ENCODE measurements around the gene RASAL3. TPM values are rescaled to one million over a fixed set of nuclear protein-coding genes. Genes with fewer than 3 reads are reported as not detected.

RASAL3 gene
- total RNA-seq, 1 experiment from 2014 or later: 1.1 TPM

- TF ChIP-seq EZH2 (IDR thresholded peaks at IDR 0.05; ENCODE audit: borderline replicate concordance, low read depth, low read length, poor library complexity, severe bottlenecking) (no peak), CTCF (conservative IDR thresholded peaks at IDR 0.05; ENCODE audit: low read depth, low read length) (no peak)
- POLR2A ChIA-PET (ENCODE audit: low non-redundant PET): interaction anchor here (0.5 kb wide), 1 partner anchor 98 kb away, joined by 3 read pairs; no protein-coding TSS in a partner anchor
- intact Hi-C loops (cut with micrococcal nuclease; ENCODE audit: unreplicated experiment): no loop called here
- Histone ChIP-seq H3K27ac (ENCODE audit: low read depth, low read length, poor library complexity, severe bottlenecking) (no peak overlapping the region), H3K36me3 (ENCODE audit: insufficient read depth, low read length, poor library complexity, severe bottlenecking) (no peaks in the 10 kb centered on the region), H3K4me3 (ENCODE audit: low read depth, low read length, poor library complexity, severe bottlenecking) (no peak overlapping the region), H3K4me1 (ENCODE audit: insufficient read depth, low read length, poor library complexity, severe bottlenecking) (peaks cover 19% of the 10 kb centered on the region), H3K27me3 (replicated peaks; ENCODE audit: insufficient read depth, low read depth, low read length, poor library complexity) (no peaks in the 10 kb centered on the region), H3K9me3 (ENCODE audit: low read depth, low read length, poor library complexity, severe bottlenecking) (no peaks in the 10 kb centered on the region)
- BruUV-seq (replicated peaks): no TSS peak
- peak; percentile 39 for DNase-seq (ENCODE audit: low spot score)
- CTCF ChIA-PET: no interaction called here
Measured at GRCh38 chr19:15457701-15458484, 6.5 kb downstream of the RASAL3 start.

- ChIA-PET POLR2A (ENCODE audit: low non-redundant PET) (interaction anchor here (0.6 kb wide), 1 partner anchor 107 kb away, joined by 3 read pairs; no protein-coding TSS in a partner anchor), CTCF (no interaction called here)
- TF ChIP-seq EZH2 (IDR thresholded peaks at IDR 0.05; ENCODE audit: borderline replicate concordance, low read depth, low read length, poor library complexity, severe bottlenecking) (no peak), CTCF (conservative IDR thresholded peaks at IDR 0.05; ENCODE audit: low read depth, low read length) (no peak)
- DNase-seq (ENCODE audit: low spot score): peak; percentile 54
- Histone ChIP-seq H3K27me3 (replicated peaks; ENCODE audit: insufficient read depth, low read depth, low read length, poor library complexity) (no peaks in the 10 kb centered on the region), H3K4me1 (ENCODE audit: insufficient read depth, low read length, poor library complexity, severe bottlenecking) (peaks cover 22% of the 10 kb centered on the region), H3K9me3 (ENCODE audit: low read depth, low read length, poor library complexity, severe bottlenecking) (no peaks in the 10 kb centered on the region), H3K27ac (ENCODE audit: low read depth, low read length, poor library complexity, severe bottlenecking) (no peak overlapping the region), H3K4me3 (ENCODE audit: low read depth, low read length, poor library complexity, severe bottlenecking) (peak overlapping the region; percentile 28), H3K36me3 (ENCODE audit: insufficient read depth, low read length, poor library complexity, severe bottlenecking) (no peaks in the 10 kb centered on the region)
- BruUV-seq (replicated peaks): no TSS peak
- intact Hi-C loops (cut with micrococcal nuclease; ENCODE audit: unreplicated experiment): no loop called here
Measured at GRCh38 chr19:15456871-15457700, 7.3 kb downstream of the RASAL3 start.

- TF ChIP-seq EZH2 (IDR thresholded peaks at IDR 0.05; ENCODE audit: borderline replicate concordance, low read depth, low read length, poor library complexity, severe bottlenecking): no peak
- no peak for TF ChIP-seq CTCF (conservative IDR thresholded peaks at IDR 0.05; ENCODE audit: low read depth, low read length)
- no peaks in the 10 kb centered on the region for H3K36me3 ChIP-seq (ENCODE audit: insufficient read depth, low read length, poor library complexity, severe bottlenecking)
- no peak overlapping the region for H3K4me3 ChIP-seq (ENCODE audit: low read depth, low read length, poor library complexity, severe bottlenecking)
- no peaks in the 10 kb centered on the region for H3K27me3 ChIP-seq (replicated peaks; ENCODE audit: insufficient read depth, low read depth, low read length, poor library complexity)
- no peaks in the 10 kb centered on the region for H3K9me3 ChIP-seq (ENCODE audit: low read depth, low read length, poor library complexity, severe bottlenecking)
- POLR2A ChIA-PET (ENCODE audit: low non-redundant PET): interaction anchor here (0.6 kb wide), 1 partner anchor 106 kb away, joined by 3 read pairs; no protein-coding TSS in a partner anchor
- H3K27ac ChIP-seq (ENCODE audit: low read depth, low read length, poor library complexity, severe bottlenecking): no peak overlapping the region
- no TSS peak for BruUV-seq (replicated peaks)
- CTCF ChIA-PET: no interaction called here
- H3K4me1 ChIP-seq (ENCODE audit: insufficient read depth, low read length, poor library complexity, severe bottlenecking): peaks cover 22% of the 10 kb centered on the region
- intact Hi-C loops (cut with micrococcal nuclease; ENCODE audit: unreplicated experiment): no loop called here
- DNase-seq (ENCODE audit: low spot score): no peak
Measured at GRCh38 chr19:15456441-15456840, 7.9 kb downstream of the RASAL3 start.

Data from A673 (cell line).